OCI-LY1 (cell line): ENCODE data around the gene FGD4.

Experiments used
- EZH2 ChIP-seq: fragments of 200-600 bp; sonication (generic), shearing (Covaris generic); IDR thresholded peaks from 2 replicates; pipeline ENCODE4 v1.8.0; 2017; ENCODE audit warnings: borderline replicate concordance, mixed run types, mild to moderate bottlenecking, antibody characterized with exemption, low read length, moderate library complexity, mixed read lengths
- TF ChIP-seq, protein P1 (sequence below): fragments of 200-600 bp; sonication (generic), shearing (Covaris generic); IDR thresholded peaks from 2 replicates; pipeline ENCODE4 v1.5.1; 2017; ENCODE audit warnings: mild to moderate bottlenecking, antibody characterized with exemption, low read length, moderate library complexity, mixed read lengths

DNA sequence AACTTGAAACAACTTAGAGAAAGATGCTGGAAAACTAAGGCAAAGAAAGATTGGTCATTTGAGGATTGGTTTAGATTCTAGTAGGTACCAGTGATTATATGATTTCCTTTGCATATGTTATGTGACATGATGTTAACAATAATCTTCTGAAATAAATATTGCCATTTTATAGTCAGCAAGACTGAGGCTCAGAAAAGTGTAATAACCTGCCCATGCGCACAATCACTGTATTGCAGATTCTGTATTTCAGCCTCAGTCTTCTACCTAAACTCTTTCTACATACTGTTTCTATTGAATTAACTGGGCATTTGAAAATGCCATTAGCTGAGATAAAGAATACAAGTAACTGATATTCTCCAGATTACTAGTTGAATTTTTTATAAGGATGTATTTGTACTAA lies 61.3 kb downstream of the FGD4 start:
- TF ChIP-seq, protein P1, sequence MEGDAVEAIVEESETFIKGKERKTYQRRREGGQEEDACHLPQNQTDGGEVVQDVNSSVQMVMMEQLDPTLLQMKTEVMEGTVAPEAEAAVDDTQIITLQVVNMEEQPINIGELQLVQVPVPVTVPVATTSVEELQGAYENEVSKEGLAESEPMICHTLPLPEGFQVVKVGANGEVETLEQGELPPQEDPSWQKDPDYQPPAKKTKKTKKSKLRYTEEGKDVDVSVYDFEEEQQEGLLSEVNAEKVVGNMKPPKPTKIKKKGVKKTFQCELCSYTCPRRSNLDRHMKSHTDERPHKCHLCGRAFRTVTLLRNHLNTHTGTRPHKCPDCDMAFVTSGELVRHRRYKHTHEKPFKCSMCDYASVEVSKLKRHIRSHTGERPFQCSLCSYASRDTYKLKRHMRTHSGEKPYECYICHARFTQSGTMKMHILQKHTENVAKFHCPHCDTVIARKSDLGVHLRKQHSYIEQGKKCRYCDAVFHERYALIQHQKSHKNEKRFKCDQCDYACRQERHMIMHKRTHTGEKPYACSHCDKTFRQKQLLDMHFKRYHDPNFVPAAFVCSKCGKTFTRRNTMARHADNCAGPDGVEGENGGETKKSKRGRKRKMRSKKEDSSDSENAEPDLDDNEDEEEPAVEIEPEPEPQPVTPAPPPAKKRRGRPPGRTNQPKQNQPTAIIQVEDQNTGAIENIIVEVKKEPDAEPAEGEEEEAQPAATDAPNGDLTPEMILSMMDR, result no peak
- TF ChIP-seq EZH2, result no peak
